GM19025 (cell line): ENCODE results near the gene RRP15.
A peak's percentile ranks its signal among the peaks of the same experiment; 100 is the strongest.

Experiments
- ATAC-seq: cut with Tn5 transposase; IDR thresholded peaks from one replicate; pipeline ENCODE4 v1.9.1; 2021; ENCODE audit warnings: mild to moderate bottlenecking, low read depth, moderate library complexity; ENCODE audit not compliant: unreplicated experiment

The RRP15 gene

GRCh38 chr1:218284917-218285635 lies at the start of gene RRP15:
Gene RRP15 (plus strand): TSS chr1:218285293. CDS start chr1:218285317, 24 bp downstream.
- ATAC-seq, result peak; percentile 99

- ATAC-seq, result no peak
These were observed 42.9 kb upstream of the RRP15 start for GRCh38 chr1:218242171-218242570.

GRCh38 chr1:218247339-218247738 lies 37.8 kb upstream of the RRP15 start:
- no peak for ATAC-seq

- ATAC-seq, result no peak
These were observed 35.6 kb upstream of the RRP15 start for GRCh38 chr1:218249338-218250140.

- ATAC-seq, result no peak
These were observed 34.6 kb upstream of the RRP15 start for GRCh38 chr1:218250492-218250891.

GRCh38 chr1:218254296-218254946 lies 30.7 kb upstream of the RRP15 start:
- no peak for ATAC-seq

- ATAC-seq, result no peak
These were observed 30.0 kb upstream of the RRP15 start for GRCh38 chr1:218255090-218255489.

GRCh38 chr1:218257371-218257770 lies 27.7 kb upstream of the RRP15 start:
- no peak for ATAC-seq

- no peak for ATAC-seq
These were observed 27.1 kb upstream of the RRP15 start for GRCh38 chr1:218257971-218258370.

- ATAC-seq, result no peak
These were observed 25.8 kb upstream of the RRP15 start for GRCh38 chr1:218259339-218259738.

- no peak for ATAC-seq
These were observed 25.3 kb upstream of the RRP15 start for GRCh38 chr1:218259800-218260199.

GRCh38 chr1:218262259-218262658 lies 22.8 kb upstream of the RRP15 start:
- no peak for ATAC-seq

- ATAC-seq, result no peak
These were observed 18.7 kb upstream of the RRP15 start for GRCh38 chr1:218266356-218266755.

- no peak for ATAC-seq
These were observed 12.7 kb upstream of the RRP15 start for GRCh38 chr1:218272366-218272765.

- ATAC-seq, result no peak
These were observed 11.2 kb upstream of the RRP15 start for GRCh38 chr1:218273762-218274479.

GRCh38 chr1:218274511-218274910 lies 10.6 kb upstream of the RRP15 start:
- ATAC-seq, result no peak

GRCh38 chr1:218275823-218276222 lies 9.3 kb upstream of the RRP15 start:
- no peak for ATAC-seq

GRCh38 chr1:218281285-218281684 lies 3.8 kb upstream of the RRP15 start:
- ATAC-seq, result no peak

GRCh38 chr1:218284377-218284916 lies 646 bp upstream of the RRP15 start:
- ATAC-seq, result no peak

GRCh38 chr1:218292515-218292914 lies 7.4 kb downstream of the RRP15 start:
- ATAC-seq, result no peak
